ENCODE measurements around the gene NTN1.

The NTN1 gene

DNA sequence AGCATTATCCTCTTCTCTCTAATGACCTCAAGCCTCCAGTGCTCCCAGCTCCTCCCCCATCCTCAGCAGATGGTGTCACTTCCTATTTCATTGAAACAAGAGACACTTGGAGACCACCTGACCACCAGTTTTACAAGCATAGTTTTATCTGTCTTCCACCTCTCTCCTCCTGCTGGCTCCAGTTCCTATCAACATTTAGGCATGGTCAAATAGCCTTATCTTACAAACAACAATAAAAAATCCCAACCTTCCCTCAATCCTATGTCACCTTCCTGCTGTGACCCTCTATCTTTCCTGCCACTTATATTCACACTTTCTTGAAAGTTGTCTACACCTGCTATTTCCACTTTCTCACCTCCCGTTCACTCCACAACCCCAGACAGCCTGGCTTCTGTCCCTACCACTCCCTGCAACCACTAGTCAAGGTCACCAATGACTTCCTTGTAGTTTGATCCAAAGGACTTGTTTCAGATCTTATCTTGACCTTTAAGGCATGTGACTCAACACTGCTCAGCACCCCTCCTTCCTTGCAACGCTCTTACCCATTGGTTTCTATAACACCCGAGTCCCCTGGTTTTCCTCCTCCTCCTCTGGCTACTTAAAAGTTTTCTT, 4.3 kb upstream of the NTN1 start (continued):
- TF ChIP-seq ZNF24 (tag by site-specific recombination; IDR thresholded peaks at IDR 0.05) (peak; percentile 25; the same call in 1 of the 2 replicates), ZNF157 (tag by site-specific recombination; IDR thresholded peaks at IDR 0.05) (no peak), ZNF354C (tag by site-specific recombination; IDR thresholded peaks at IDR 0.05; ENCODE audit: borderline replicate concordance, low read depth) (no peak), ZNF76 (tag by site-specific recombination; IDR thresholded peaks at IDR 0.05; ENCODE audit: borderline replicate concordance, low read depth) (no peak), ZNF610 (tag by site-specific recombination; IDR thresholded peaks at IDR 0.05; ENCODE audit: borderline replicate concordance) (0 out of 2 replicates have a peak, but pooled peaks have one; percentile 40), KLF8 (tag by site-specific recombination; IDR thresholded peaks at IDR 0.05) (peak; percentile 54; the same call in 1 of the 2 replicates), ZNF658 (tag by site-specific recombination; IDR thresholded peaks at IDR 0.05) (no peak), ZNF416 (tag by site-specific recombination; IDR thresholded peaks at IDR 0.05) (no peak), BCL11B (tag by site-specific recombination; IDR thresholded peaks at IDR 0.05; ENCODE audit: low read depth) (no peak), ZNF23 (tag by site-specific recombination; IDR thresholded peaks at IDR 0.05; ENCODE audit: borderline replicate concordance) (no peak), GLI2 (tag by site-specific recombination; IDR thresholded peaks at IDR 0.05; ENCODE audit: borderline replicate concordance, low read depth) (no peak), ZBTB20 (tag by site-specific recombination; IDR thresholded peaks at IDR 0.05) (peak; percentile 48; the same call in 1 of the 2 replicates), ZFP37 (tag by site-specific recombination; IDR thresholded peaks at IDR 0.05) (peak; percentile 56; the same call in 1 of the 2 replicates), ZNF394 (tag by site-specific recombination; IDR thresholded peaks at IDR 0.05; ENCODE audit: borderline replicate concordance) (peak; percentile 8; the same call in 1 of the 2 replicates), MEIS1 (CRISPR knock-in tag; IDR thresholded peaks at IDR 0.05; ENCODE audit: borderline replicate concordance) (no peak), SP7 (tag by site-specific recombination; IDR thresholded peaks at IDR 0.05) (peak; percentile 87), ZNF221 (tag by site-specific recombination; IDR thresholded peaks at IDR 0.05; ENCODE audit: borderline replicate concordance) (no peak), FEZF1 (tag by site-specific recombination; IDR thresholded peaks at IDR 0.05) (peak; percentile 66), TRIM28 (IDR thresholded peaks at IDR 0.05; ENCODE audit: borderline replicate concordance, low read length) (peak; percentile 91), ZBTB17 (tag by site-specific recombination; IDR thresholded peaks at IDR 0.05) (peak; percentile 71; the same call in 1 of the 2 replicates), ZNF16 (tag by site-specific recombination; IDR thresholded peaks at IDR 0.05; ENCODE audit: low read depth) (no peak), ZNF48 (tag by site-specific recombination; IDR thresholded peaks at IDR 0.05) (no peak), SP3 (tag by site-specific recombination; IDR thresholded peaks at IDR 0.05) (peak; percentile 23; the same call in 1 of the 2 replicates), ZNF701 (tag by site-specific recombination; IDR thresholded peaks at IDR 0.05) (no peak), ZNF391 (tag by site-specific recombination; IDR thresholded peaks at IDR 0.05; ENCODE audit: borderline replicate concordance, low read depth) (0 out of 2 replicates have a peak, but pooled peaks have one; percentile 12), ZNF335 (tag by site-specific recombination; conservative IDR thresholded peaks at IDR 0.05) (peak; percentile 44; the same call in 1 of the 2 replicates), PRDM1 (tag by site-specific recombination; IDR thresholded peaks at IDR 0.05) (peak; percentile 96)
- TF ChIP-seq, protein P1, sequence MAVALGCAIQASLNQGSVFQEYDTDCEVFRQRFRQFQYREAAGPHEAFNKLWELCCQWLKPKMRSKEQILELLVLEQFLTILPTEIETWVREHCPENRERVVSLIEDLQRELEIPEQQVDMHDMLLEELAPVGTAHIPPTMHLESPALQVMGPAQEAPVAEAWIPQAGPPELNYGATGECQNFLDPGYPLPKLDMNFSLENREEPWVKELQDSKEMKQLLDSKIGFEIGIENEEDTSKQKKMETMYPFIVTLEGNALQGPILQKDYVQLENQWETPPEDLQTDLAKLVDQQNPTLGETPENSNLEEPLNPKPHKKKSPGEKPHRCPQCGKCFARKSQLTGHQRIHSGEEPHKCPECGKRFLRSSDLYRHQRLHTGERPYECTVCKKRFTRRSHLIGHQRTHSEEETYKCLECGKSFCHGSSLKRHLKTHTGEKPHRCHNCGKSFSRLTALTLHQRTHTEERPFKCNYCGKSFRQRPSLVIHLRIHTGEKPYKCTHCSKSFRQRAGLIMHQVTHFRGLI (tag by site-specific recombination; IDR thresholded peaks at IDR 0.05), result no peak
- TF ChIP-seq, protein P2, sequence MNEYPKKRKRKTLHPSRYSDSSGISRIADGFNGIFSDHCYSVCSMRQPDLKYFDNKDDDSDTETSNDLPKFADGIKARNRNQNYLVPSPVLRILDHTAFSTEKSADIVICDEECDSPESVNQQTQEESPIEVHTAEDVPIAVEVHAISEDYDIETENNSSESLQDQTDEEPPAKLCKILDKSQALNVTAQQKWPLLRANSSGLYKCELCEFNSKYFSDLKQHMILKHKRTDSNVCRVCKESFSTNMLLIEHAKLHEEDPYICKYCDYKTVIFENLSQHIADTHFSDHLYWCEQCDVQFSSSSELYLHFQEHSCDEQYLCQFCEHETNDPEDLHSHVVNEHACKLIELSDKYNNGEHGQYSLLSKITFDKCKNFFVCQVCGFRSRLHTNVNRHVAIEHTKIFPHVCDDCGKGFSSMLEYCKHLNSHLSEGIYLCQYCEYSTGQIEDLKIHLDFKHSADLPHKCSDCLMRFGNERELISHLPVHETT (tag by site-specific recombination; IDR thresholded peaks at IDR 0.05), result peak; percentile 75
- TF ChIP-seq, protein P3, sequence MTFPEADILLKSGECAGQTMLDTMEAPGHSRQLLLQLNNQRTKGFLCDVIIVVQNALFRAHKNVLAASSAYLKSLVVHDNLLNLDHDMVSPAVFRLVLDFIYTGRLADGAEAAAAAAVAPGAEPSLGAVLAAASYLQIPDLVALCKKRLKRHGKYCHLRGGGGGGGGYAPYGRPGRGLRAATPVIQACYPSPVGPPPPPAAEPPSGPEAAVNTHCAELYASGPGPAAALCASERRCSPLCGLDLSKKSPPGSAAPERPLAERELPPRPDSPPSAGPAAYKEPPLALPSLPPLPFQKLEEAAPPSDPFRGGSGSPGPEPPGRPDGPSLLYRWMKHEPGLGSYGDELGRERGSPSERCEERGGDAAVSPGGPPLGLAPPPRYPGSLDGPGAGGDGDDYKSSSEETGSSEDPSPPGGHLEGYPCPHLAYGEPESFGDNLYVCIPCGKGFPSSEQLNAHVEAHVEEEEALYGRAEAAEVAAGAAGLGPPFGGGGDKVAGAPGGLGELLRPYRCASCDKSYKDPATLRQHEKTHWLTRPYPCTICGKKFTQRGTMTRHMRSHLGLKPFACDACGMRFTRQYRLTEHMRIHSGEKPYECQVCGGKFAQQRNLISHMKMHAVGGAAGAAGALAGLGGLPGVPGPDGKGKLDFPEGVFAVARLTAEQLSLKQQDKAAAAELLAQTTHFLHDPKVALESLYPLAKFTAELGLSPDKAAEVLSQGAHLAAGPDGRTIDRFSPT (tag by site-specific recombination; IDR thresholded peaks at IDR 0.05), result peak; percentile 71
- TF ChIP-seq, protein P4, sequence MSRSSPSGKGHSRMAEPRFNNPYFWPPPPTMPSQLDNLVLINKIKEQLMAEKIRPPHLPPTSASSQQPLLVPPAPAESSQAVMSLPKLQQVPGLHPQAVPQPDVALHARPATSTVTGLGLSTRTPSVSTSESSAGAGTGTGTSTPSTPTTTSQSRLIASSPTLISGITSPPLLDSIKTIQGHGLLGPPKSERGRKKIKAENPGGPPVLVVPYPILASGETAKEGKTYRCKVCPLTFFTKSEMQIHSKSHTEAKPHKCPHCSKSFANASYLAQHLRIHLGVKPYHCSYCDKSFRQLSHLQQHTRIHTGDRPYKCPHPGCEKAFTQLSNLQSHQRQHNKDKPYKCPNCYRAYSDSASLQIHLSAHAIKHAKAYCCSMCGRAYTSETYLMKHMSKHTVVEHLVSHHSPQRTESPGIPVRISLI (tag by site-specific recombination; IDR thresholded peaks at IDR 0.05), result no peak
- TF ChIP-seq, protein P5, sequence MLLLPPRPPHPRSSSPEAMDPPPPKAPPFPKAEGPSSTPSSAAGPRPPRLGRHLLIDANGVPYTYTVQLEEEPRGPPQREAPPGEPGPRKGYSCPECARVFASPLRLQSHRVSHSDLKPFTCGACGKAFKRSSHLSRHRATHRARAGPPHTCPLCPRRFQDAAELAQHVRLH (tag by site-specific recombination; IDR thresholded peaks at IDR 0.05), result peak; percentile 80
- TF ChIP-seq, protein P6, sequence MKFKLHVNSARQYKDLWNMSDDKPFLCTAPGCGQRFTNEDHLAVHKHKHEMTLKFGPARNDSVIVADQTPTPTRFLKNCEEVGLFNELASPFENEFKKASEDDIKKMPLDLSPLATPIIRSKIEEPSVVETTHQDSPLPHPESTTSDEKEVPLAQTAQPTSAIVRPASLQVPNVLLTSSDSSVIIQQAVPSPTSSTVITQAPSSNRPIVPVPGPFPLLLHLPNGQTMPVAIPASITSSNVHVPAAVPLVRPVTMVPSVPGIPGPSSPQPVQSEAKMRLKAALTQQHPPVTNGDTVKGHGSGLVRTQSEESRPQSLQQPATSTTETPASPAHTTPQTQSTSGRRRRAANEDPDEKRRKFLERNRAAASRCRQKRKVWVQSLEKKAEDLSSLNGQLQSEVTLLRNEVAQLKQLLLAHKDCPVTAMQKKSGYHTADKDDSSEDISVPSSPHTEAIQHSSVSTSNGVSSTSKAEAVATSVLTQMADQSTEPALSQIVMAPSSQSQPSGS (tag by site-specific recombination; IDR thresholded peaks at IDR 0.05; ENCODE audit: low read depth), result peak; percentile 60; the same call in 1 of the 2 replicates

All from HEK293 (cell line).